PC-3 (cell line): ENCODE data around the gene THRB. TPM values are rescaled to one million over a fixed set of nuclear protein-coding genes. Genes with fewer than 3 reads are reported as not detected.
A peak's percentile ranks its signal among the peaks of the same experiment; 100 is the strongest.

ENCODE experiments used
- ATAC-seq: fragments of 200-7000 bp; cut with Tn5 transposase; 2 replicates; pipeline ENCODE4 v1.9.1; 2020; ENCODE audit warnings: mild to moderate bottlenecking, moderate library complexity
- BruUV-seq: library from RNA; stranded (reverse); fragments of 400-500 nt; replicated peaks from 2 replicates; lab custom pipeline; 2021; lab: Mats Ljungman, UMichigan
- CTCF ChIA-PET: fragments of 300-600 bp; sonication (Branson Sonifier 250); formaldehyde crosslinking; loops from one replicate; lab custom pipeline; 2022; ENCODE audit warnings: antibody characterized with exemption; lab: Charles Lee
- POLR2A ChIA-PET: fragments of 300-600 bp; sonication (Branson Sonifier 250); formaldehyde crosslinking; loops from one replicate; lab custom pipeline; 2022; ENCODE audit warnings: antibody characterized with exemption; ENCODE audit not compliant: unreplicated experiment; lab: Charles Lee
- DNase-seq: peaks from one replicate; pipeline ENCODE4 v3.0.0-alpha.2; 2015
- H2AFZ ChIP-seq: fragments of 300-600 bp; sonication (generic); 2 replicates; pipeline ENCODE4 v1.6.0; 2016; ENCODE audit warnings: antibody characterized with exemption, low read length
- H3F3A ChIP-seq: fragments of 300-600 bp; sonication (generic); one replicate; pipeline ENCODE4 v1.6.0; 2017; ENCODE audit warnings: antibody characterized with exemption, low read length, control low read depth, mild to moderate bottlenecking; ENCODE audit not compliant: unreplicated experiment
- H3K27ac ChIP-seq: fragments of 300-600 bp; sonication (generic); 2 replicates; pipeline ENCODE4 v1.5.1; 2016; ENCODE audit warnings: mild to moderate bottlenecking, low read length
- H3K27me3 ChIP-seq: fragments of 300-600 bp; sonication (generic); 2 replicates; pipeline ENCODE4 v1.6.1; 2016; ENCODE audit warnings: low read length, mixed read lengths
- H3K36me3 ChIP-seq: fragments of 300-600 bp; sonication (generic); 2 replicates; pipeline ENCODE4 v1.6.1; 2016; ENCODE audit warnings: low read depth, mixed run types, low read length, mixed read lengths
- H3K4me1 ChIP-seq: fragments of 300-600 bp; sonication (generic); 2 replicates; pipeline ENCODE4 v1.5.1; 2016; ENCODE audit warnings: low read length; ENCODE audit not compliant: insufficient read depth
- H3K4me2 ChIP-seq: fragments of 300-600 bp; sonication (generic); 2 replicates; pipeline ENCODE4 v1.6.0; 2016; ENCODE audit warnings: low read length
- H3K4me3 ChIP-seq: fragments of 300-600 bp; sonication (generic); 2 replicates; pipeline ENCODE4 v1.5.1; 2016; ENCODE audit warnings: mild to moderate bottlenecking, low read length, mixed read lengths
- H3K79me2 ChIP-seq: fragments of 300-600 bp; sonication (generic); 2 replicates; pipeline ENCODE4 v1.6.1; 2017; ENCODE audit warnings: low read length, mixed read lengths
- H3K9ac ChIP-seq: fragments of 300-600 bp; sonication (generic); 2 replicates; pipeline ENCODE4 v1.6.0; 2016; ENCODE audit warnings: mild to moderate bottlenecking, low read length
- H3K9me2 ChIP-seq: fragments of 300-600 bp; sonication (generic); replicated peaks from 2 replicates; pipeline ENCODE4 v1.6.1; 2016; ENCODE audit warnings: mixed run types, low read length, mixed read lengths
- H3K9me3 ChIP-seq: fragments of 300-600 bp; sonication (generic); 2 replicates; pipeline ENCODE4 v1.6.1; 2016; ENCODE audit warnings: low read length, mixed read lengths
- H4K20me1 ChIP-seq: fragments of 300-600 bp; sonication (generic); 2 replicates; pipeline ENCODE4 v1.6.1; 2016; ENCODE audit warnings: low read length, mixed read lengths
- CTCF ChIP-seq: fragments of 300-600 bp; sonication (generic); conservative IDR thresholded peaks from 2 replicates; pipeline ENCODE4 v1.5.1; 2017; ENCODE audit warnings: antibody characterized with exemption, low read depth, mild to moderate bottlenecking, low read length
- EZH2 ChIP-seq: fragments of 300-600 bp; sonication (generic); IDR thresholded peaks from one replicate; pipeline ENCODE4 v1.6.1; 2017; ENCODE audit warnings: antibody characterized with exemption, mild to moderate bottlenecking, low read length; ENCODE audit not compliant: unreplicated experiment
- EZH2phosphoT487 ChIP-seq: fragments of 300-600 bp; sonication (generic); IDR thresholded peaks from 2 replicates; pipeline ENCODE4 v1.6.1; 2018; ENCODE audit warnings: mild to moderate bottlenecking, antibody characterized with exemption, low read length, borderline replicate concordance
- intact Hi-C: fragments of 100-400 bp; cut with micrococcal nuclease; formaldehyde crosslinking; loops from 2 replicates; pipeline ENCODE4 v1.9.0; 2023
- total RNA-seq: library from RNA; depleted of rRNA; stranded (reverse); fragments of >200 nt; gene quantifications from 2 replicates; pipeline ENCODE4 v1.2.3, GENCODE V29; 2014

THRB gene
- total RNA-seq, 1 experiment from 2014 or later: 9.7 TPM

- Histone ChIP-seq H3K27ac (no peak overlapping the region), H3K36me3 (no peaks in the 10 kb centered on the region)
- CTCF ChIA-PET: no interaction called here
Observed at GRCh38 chr3:24471486-24471885, 23.2 kb downstream of the THRB start.

GRCh38 chr3:24470277-24470676 is 24.4 kb downstream of the THRB start:
- Histone ChIP-seq H3K4me3 (no peak overlapping the region), H3K27ac (no peak overlapping the region), H4K20me1 (no peaks in the 10 kb centered on the region), H3F3A (no peaks in the 10 kb centered on the region), H3K9me3 (no peaks in the 10 kb centered on the region), H3K79me2 (peaks cover 8% of the 10 kb centered on the region; the same call in 1 of the 2 replicates), H3K27me3 (no peaks in the 10 kb centered on the region), H3K9me2 (no peaks in the 10 kb centered on the region), H2AFZ (no peak overlapping the region), H3K4me1 (peaks cover 13% of the 10 kb centered on the region), H3K36me3 (no peaks in the 10 kb centered on the region), H3K9ac (no peak overlapping the region), H3K4me2 (no peak overlapping the region)
- intact Hi-C loops: no loop called here
- DNase-seq (peak; percentile 37), ATAC-seq (no peak)
- ChIA-PET POLR2A (no interaction called here), CTCF (no interaction called here)
- TF ChIP-seq CTCF: no peak
- TF ChIP-seq EZH2phosphoT487: no peak
- no peak for TF ChIP-seq EZH2
- BruUV-seq: no TSS peak

More at GRCh38 chr3:24471486-24471885, 23.2 kb downstream of the THRB start:
- Histone ChIP-seq H2AFZ (no peak overlapping the region), H3K4me1 (peaks cover 22% of the 10 kb centered on the region), H3K9me3 (no peaks in the 10 kb centered on the region), H3K79me2 (peaks cover 8% of the 10 kb centered on the region; the same call in 1 of the 2 replicates), H3F3A (no peaks in the 10 kb centered on the region), H3K27me3 (no peaks in the 10 kb centered on the region), H3K4me2 (no peak overlapping the region), H3K4me3 (no peak overlapping the region), H4K20me1 (no peaks in the 10 kb centered on the region), H3K9me2 (no peaks in the 10 kb centered on the region), H3K9ac (no peak overlapping the region)
- POLR2A ChIA-PET: no interaction called here
- no TSS peak for BruUV-seq
- no peak for ATAC-seq
- DNase-seq: no peak
- TF ChIP-seq EZH2: no peak
- TF ChIP-seq CTCF: no peak
- TF ChIP-seq EZH2phosphoT487: no peak
- intact Hi-C loops: no loop called here

- no TSS peak for BruUV-seq
- DNase-seq (no peak), ATAC-seq (no peak)
- ChIA-PET POLR2A (no interaction called here), CTCF (no interaction called here)
- Histone ChIP-seq H3K4me3 (no peak overlapping the region), H3K4me1 (no peaks in the 10 kb centered on the region), H3K27me3 (no peaks in the 10 kb centered on the region), H3K9me2 (no peaks in the 10 kb centered on the region), H3K36me3 (no peaks in the 10 kb centered on the region), H3K9me3 (no peaks in the 10 kb centered on the region), H3K4me2 (no peak overlapping the region), H2AFZ (no peak overlapping the region), H3K9ac (no peak overlapping the region), H4K20me1 (no peaks in the 10 kb centered on the region), H3K79me2 (no peaks in the 10 kb centered on the region), H3K27ac (no peak overlapping the region), H3F3A (no peaks in the 10 kb centered on the region)
- intact Hi-C loops: no loop called here
- TF ChIP-seq CTCF (no peak), EZH2 (no peak), EZH2phosphoT487 (no peak)
Observed at GRCh38 chr3:24464389-24464788, 30.3 kb downstream of the THRB start.
